HG02678 (cell line): ENCODE results near the gene PRPF18.
A peak's percentile ranks its signal among the peaks of the same experiment; 100 is the strongest.
"Not testable (repeated sequence)": the region's sequence is repeated elsewhere in the genome, so short reads cannot be mapped to it uniquely, and the experiment has no call there.

Source experiments
- ATAC-seq: cut with Tn5 transposase; IDR thresholded peaks from one replicate; pipeline ENCODE4 v1.9.1; 2021; ENCODE audit warnings: mild to moderate bottlenecking, moderate library complexity; ENCODE audit not compliant: unreplicated experiment

The PRPF18 gene, protein sequence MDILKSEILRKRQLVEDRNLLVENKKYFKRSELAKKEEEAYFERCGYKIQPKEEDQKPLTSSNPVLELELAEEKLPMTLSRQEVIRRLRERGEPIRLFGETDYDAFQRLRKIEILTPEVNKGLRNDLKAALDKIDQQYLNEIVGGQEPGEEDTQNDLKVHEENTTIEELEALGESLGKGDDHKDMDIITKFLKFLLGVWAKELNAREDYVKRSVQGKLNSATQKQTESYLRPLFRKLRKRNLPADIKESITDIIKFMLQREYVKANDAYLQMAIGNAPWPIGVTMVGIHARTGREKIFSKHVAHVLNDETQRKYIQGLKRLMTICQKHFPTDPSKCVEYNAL

DNA sequence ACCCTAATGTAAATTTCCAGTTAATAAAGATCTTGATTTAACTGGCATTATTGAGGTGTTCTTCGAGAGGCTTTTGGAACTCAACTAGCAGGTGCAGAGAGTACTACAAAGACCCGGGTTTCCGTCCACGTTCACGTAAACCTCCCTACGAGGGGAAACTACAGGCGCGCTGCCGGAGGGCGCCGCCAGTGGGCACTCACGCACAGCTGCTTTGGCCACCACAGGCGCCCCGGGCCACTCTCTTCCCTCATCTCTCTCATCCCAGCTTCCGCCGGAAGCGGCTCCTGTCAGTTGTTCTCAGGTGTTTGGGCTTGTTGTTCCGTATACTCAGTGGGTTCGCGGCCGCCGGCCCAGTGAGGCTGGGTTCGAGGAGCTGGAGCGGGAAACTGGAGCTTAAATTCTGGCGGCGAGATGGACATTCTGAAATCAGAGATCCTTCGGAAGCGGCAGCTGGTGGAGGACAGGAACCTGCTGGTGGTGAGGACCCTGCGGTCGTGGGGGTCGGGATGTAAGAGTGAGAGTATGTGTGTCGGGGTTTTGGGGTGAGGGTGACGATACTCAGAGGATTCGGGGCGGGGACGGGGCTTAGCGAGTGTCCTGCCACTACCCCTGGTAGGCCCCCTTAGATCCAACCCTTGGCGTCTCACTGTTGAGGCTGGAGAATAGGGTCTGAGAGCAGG is at the start of gene PRPF18:
PRPF18 (plus strand) TSS at position 290 of the 680 bp plus-strand sequence; CDS start at position 412, 122 bp downstream.
- peak; percentile 100 for ATAC-seq

- ATAC-seq, result not testable (repeated sequence)
Observed at GRCh38 chr10:13537985-13538384, 48.8 kb upstream of the PRPF18 start.

- no peak for ATAC-seq
Observed at GRCh38 chr10:13542533-13542932, 44.2 kb upstream of the PRPF18 start.

GRCh38 chr10:13550802-13551201 is 36.0 kb upstream of the PRPF18 start:
- ATAC-seq, result no peak

GRCh38 chr10:13555884-13556510 is 30.8 kb upstream of the PRPF18 start:
- no peak for ATAC-seq

GRCh38 chr10:13559124-13559700 is 27.6 kb upstream of the PRPF18 start:
- ATAC-seq, result no peak

- ATAC-seq, result no peak
Observed at GRCh38 chr10:13560597-13560996, 26.2 kb upstream of the PRPF18 start.

GRCh38 chr10:13563481-13564445 is 23.0 kb upstream of the PRPF18 start:
- no peak for ATAC-seq

DNA sequence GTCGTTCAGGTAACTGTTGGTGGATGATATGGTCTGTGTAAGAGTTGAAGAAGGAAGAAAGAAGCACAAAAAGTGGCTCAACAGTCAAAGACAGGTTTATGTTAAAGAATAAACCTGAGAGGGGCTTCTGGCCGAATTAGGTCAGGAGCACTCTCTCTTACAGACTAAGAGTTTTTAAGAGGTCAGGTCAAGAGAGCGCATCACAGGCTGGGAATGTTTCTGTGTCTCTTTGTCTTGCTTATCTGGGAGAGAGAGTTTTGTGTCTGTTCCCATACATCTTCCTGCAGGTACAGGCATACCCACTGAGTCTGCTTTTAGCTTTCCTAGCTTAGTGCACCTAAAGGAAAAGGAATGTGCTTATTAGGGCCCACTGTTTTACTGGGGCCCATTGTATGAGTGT is 22.2 kb upstream of the PRPF18 start:
- no peak for ATAC-seq

DNA sequence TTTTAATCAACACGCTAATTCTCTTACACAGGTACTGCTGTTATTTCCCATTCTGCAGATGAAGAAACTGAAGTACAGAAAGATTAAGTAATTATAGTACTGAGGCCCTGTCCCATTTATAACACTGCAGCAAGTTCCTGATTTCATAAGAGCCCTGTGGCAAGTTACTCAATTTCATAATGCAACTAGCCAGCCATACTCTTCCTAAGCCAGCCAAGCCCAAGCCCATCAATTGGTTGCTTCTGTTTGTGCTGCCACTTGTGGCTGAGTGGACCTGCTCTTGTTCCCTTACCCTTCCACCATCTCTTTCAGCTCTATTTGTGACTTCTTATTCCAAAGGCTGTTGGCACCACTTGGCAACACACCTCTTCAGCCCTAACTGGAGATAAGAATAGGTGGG is 19.7 kb upstream of the PRPF18 start:
- ATAC-seq, result no peak

GRCh38 chr10:13571541-13571940 is 15.2 kb upstream of the PRPF18 start:
- no peak for ATAC-seq

DNA sequence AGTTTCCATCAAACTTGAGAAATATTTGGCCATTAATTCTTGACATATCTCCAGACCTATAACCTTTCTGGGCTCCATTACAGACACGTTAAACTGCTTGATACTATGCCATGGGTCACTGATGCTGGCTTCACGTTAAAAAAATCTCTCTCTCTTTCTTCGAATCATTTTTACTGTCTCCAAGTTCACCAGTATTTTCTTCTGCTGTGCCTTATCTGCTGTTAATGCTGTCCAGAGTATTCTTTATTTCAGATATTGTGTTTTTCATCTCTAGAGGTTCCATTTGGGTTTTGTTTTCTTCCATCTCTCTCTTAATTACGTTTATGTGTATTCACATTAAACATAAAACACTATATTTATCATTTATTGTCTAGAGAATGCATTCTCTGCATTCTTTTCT is 12.8 kb upstream of the PRPF18 start:
- ATAC-seq, result no peak

- ATAC-seq, result no peak
Observed at GRCh38 chr10:13585195-13585751, 1.5 kb upstream of the PRPF18 start.

DNA sequence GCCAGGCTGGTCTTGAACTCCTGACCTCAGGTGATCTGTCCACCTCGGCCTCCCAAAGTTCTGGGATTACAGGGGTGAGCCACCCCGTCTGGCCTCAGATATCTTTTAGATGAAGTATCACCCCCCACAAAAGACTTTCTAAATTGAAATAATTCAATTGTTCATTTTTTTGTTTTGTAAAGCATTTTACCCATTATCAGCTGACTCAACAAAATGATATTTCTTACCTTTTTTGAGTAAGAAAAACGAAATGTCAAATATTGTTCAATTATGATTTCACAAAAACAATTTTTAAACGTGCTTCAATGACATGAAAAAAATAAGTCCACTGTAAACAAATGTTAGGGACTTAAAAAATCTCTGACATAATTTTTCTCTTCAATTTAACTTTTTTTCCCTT is 822 bp upstream of the PRPF18 start:
- ATAC-seq, result no peak

DNA sequence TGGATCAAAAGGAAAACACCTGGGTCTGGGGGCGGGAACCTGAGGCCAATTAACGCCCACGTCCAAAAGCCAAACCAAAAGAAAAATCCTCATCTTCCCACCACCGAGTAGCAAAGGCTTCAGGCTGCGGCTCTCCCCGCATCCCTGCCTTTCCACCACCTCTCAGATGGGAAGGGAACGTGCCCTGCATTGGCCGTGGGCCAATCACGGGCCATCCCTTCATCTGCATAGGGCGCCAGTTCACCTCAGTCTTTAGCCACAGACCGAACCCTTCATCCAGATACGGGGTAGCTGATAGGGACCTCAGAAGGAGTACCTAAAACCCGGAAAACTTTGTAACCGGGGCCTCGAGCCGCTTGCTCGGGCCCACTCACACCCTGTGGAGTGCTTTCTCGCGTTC is 626 bp downstream of the PRPF18 start:
- ATAC-seq, result no peak

DNA sequence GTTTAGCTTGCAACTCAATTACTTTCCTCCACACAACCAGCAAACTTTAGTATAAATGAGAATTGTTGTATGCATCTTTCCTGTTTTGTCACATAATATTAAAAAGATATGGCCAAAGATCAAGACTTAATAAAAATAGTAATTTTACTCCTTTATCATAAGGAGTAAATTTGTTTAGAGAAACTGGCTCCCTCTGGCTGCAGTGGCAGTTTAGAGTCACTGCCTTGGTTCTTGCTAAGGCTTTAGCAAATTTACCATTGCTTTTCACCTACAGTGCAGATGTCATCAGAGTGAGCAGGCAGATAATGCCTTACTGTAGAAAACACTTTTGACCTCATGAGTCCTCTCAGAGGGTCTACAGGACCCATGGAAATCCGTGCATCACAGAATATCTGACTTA is 2.6 kb downstream of the PRPF18 start:
- no peak for ATAC-seq

DNA sequence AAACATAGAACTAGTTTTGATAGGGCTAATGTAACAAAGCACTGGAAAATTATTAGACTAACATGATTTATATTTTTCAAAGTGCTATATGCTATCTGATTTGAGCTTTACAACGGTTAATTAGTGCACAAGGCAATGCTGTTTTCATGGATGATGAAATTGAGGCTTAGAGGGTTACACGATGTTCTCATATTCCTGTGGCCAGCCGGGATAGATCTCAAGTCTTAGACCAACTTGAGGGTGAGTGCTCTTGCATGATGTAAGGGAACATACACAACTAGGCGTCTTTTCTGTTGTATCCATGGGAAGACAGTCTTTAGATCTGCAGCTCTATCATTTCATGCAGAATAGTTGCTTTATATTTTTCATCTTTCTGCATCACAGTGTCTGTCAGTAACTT is 4.1 kb downstream of the PRPF18 start:
- ATAC-seq, result no peak

DNA sequence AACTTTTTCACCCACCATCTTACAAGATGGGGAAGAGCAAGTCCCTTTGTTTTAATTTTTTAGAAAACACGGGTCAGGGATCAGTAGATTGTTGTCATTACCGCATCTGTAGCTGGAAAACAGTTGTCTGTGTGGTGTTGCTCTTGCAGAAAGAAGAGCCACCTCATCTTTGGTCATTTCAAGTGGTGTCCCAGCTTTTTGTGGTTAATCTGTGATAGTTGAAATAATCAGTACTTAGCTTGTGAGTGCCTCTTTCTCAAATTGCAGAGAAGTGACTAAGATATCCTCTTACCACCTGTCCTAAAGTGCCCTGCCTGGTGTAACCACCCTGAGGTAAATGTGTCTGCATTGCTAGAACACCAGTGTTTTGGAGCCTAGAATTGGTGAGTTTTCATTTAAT is 5.5 kb downstream of the PRPF18 start:
- ATAC-seq, result no peak

DNA sequence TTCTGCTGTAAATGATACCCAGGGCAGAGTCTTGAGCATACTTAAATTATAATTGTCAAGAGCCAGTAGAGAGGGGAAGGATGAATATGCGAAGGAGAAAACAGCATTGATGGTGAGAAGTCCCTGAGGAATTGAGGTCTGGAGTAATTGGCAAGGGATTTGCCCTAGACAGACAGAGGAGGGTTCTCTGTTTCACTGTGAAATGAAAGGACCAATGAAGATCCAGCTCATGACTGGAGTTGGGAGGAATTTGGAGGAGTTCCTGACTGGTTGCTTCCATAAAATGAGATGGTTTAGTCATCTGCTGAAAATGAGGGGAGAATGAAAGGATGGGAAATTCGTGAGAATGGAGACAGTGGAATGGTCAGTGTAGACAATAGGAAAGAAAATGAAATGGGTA is 6.8 kb downstream of the PRPF18 start:
- no peak for ATAC-seq

- ATAC-seq, result no peak
Observed at GRCh38 chr10:13594641-13595040, 7.9 kb downstream of the PRPF18 start.
